ENCODE data around the gene TRERF1.

DNA sequence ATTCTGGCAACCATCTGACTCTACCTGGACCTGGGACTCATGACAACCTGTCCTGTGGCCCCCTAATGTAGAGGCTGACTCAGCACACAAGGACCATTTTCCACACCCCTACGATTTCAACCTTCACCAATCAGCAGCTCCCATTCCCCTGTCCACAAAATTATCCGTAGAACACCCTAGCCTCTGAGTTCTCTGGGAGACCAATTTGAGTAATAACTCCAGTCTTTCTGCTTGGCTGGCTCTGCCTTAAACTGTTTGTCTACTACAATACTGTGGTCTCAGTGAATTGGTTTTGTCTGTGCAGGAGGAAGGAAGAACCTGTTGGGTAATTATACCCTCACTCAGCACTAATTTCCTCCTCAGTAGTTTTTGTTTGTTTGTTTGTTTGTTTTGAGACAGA lies 134.7 kb downstream of the TRERF1 start:
- TF ChIP-seq, protein P1, sequence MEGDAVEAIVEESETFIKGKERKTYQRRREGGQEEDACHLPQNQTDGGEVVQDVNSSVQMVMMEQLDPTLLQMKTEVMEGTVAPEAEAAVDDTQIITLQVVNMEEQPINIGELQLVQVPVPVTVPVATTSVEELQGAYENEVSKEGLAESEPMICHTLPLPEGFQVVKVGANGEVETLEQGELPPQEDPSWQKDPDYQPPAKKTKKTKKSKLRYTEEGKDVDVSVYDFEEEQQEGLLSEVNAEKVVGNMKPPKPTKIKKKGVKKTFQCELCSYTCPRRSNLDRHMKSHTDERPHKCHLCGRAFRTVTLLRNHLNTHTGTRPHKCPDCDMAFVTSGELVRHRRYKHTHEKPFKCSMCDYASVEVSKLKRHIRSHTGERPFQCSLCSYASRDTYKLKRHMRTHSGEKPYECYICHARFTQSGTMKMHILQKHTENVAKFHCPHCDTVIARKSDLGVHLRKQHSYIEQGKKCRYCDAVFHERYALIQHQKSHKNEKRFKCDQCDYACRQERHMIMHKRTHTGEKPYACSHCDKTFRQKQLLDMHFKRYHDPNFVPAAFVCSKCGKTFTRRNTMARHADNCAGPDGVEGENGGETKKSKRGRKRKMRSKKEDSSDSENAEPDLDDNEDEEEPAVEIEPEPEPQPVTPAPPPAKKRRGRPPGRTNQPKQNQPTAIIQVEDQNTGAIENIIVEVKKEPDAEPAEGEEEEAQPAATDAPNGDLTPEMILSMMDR (IDR thresholded peaks at IDR 0.05 in 4 of 5, conservative IDR thresholded peaks at IDR 0.05 in 1 of 5): no peak
- no peak for TF ChIP-seq POLR2A (IDR thresholded peaks at IDR 0.05)

Data from gastrocnemius medialis (tissue), 4 donors.